ENCODE measurements around the gene CBX7. TPM values are rescaled to one million over a fixed set of nuclear protein-coding genes. Genes with fewer than 3 reads are reported as not detected.
"Not testable (repeated sequence)": the region's sequence is repeated elsewhere in the genome, so short reads cannot be mapped to it uniquely, and the experiment has no call there.

The CBX7 gene
- polyA plus RNA-seq, 1 donor: 15.3 TPM

- H3K4me1 ChIP-seq (ENCODE audit: control insufficient read depth, insufficient read depth, low read length): peaks cover 28% of the 10 kb centered on the region
- peak; percentile 63 to 73 for DNase-seq
- H3K27ac ChIP-seq (ENCODE audit: low read length): peak overlapping the region; percentile 54
- peaks cover 16% of the 10 kb centered on the region for H3K27me3 ChIP-seq (ENCODE audit: control insufficient read depth, insufficient read depth, low read length)
- no CpG with 5 or more reads among the region's 22 CpGs for WGBS (ENCODE audit: insufficient coverage, low lambda C conversion rate)
- no peaks in the 10 kb centered on the region for H3K36me3 ChIP-seq (ENCODE audit: control insufficient read depth, insufficient read depth, low read length)
- H3K9me3 ChIP-seq (ENCODE audit: control insufficient read depth, low read depth, low read length): peaks cover 2% of the 10 kb centered on the region
- no peak overlapping the region for H3K4me3 ChIP-seq (ENCODE audit: low read length)
Measured at GRCh38 chr22:39174498-39175352, 22.2 kb upstream of the CBX7 start.

GRCh38 chr22:39173787-39174497 is 21.5 kb upstream of the CBX7 start:
- H3K36me3 ChIP-seq (ENCODE audit: control insufficient read depth, insufficient read depth, low read length): no peaks in the 10 kb centered on the region
- WGBS (ENCODE audit: insufficient coverage, low lambda C conversion rate): no CpG with 5 or more reads among the region's 11 CpGs
- H3K27ac ChIP-seq (ENCODE audit: low read length): peak overlapping the region; percentile 54
- peaks cover 28% of the 10 kb centered on the region for H3K4me1 ChIP-seq (ENCODE audit: control insufficient read depth, insufficient read depth, low read length)
- no peak for DNase-seq
- H3K27me3 ChIP-seq (ENCODE audit: control insufficient read depth, insufficient read depth, low read length): peaks cover 18% of the 10 kb centered on the region
- no peak overlapping the region for H3K4me3 ChIP-seq (ENCODE audit: low read length)
- H3K9me3 ChIP-seq (ENCODE audit: control insufficient read depth, low read depth, low read length): peaks cover 2% of the 10 kb centered on the region

- Histone ChIP-seq H3K4me3 (ENCODE audit: low read length) (no peak overlapping the region), H3K27ac (ENCODE audit: low read length) (peak overlapping the region; percentile 54), H3K4me1 (ENCODE audit: control insufficient read depth, insufficient read depth, low read length) (peaks cover 28% of the 10 kb centered on the region), H3K36me3 (ENCODE audit: control insufficient read depth, insufficient read depth, low read length) (no peaks in the 10 kb centered on the region), H3K27me3 (ENCODE audit: control insufficient read depth, insufficient read depth, low read length) (peaks cover 20% of the 10 kb centered on the region), H3K9me3 (ENCODE audit: control insufficient read depth, low read depth, low read length) (peaks cover 2% of the 10 kb centered on the region)
- no CpG with 5 or more reads among the region's 16 CpGs for WGBS (ENCODE audit: insufficient coverage, low lambda C conversion rate)
- no peak for DNase-seq
Measured at GRCh38 chr22:39173050-39173706, 20.7 kb upstream of the CBX7 start.

- H3K27ac ChIP-seq (ENCODE audit: low read length); DNase-seq; H3K4me3 ChIP-seq (ENCODE audit: low read length); H3K9me3 ChIP-seq (ENCODE audit: control insufficient read depth, low read depth, low read length); H3K36me3 ChIP-seq (ENCODE audit: control insufficient read depth, insufficient read depth, low read length): not testable (repeated sequence)
- no CpG with 5 or more reads among the region's 11 CpGs for WGBS (ENCODE audit: insufficient coverage, low lambda C conversion rate)
- Histone ChIP-seq H3K27me3 (ENCODE audit: control insufficient read depth, insufficient read depth, low read length) (peaks cover 20% of the 10 kb centered on the region), H3K4me1 (ENCODE audit: control insufficient read depth, insufficient read depth, low read length) (peaks cover 28% of the 10 kb centered on the region)
Measured at GRCh38 chr22:39172265-39173049, 20.0 kb upstream of the CBX7 start.

GRCh38 chr22:39171623-39172264 is 19.3 kb upstream of the CBX7 start:
- peaks cover 28% of the 10 kb centered on the region for H3K4me1 ChIP-seq (ENCODE audit: control insufficient read depth, insufficient read depth, low read length)
- no peak overlapping the region for H3K4me3 ChIP-seq (ENCODE audit: low read length)
- no peaks in the 10 kb centered on the region for H3K36me3 ChIP-seq (ENCODE audit: control insufficient read depth, insufficient read depth, low read length)
- peaks cover 2% of the 10 kb centered on the region for H3K9me3 ChIP-seq (ENCODE audit: control insufficient read depth, low read depth, low read length)
- WGBS (ENCODE audit: insufficient coverage, low lambda C conversion rate): no CpG with 5 or more reads among the region's 17 CpGs
- DNase-seq: no peak
- peaks cover 20% of the 10 kb centered on the region for H3K27me3 ChIP-seq (ENCODE audit: control insufficient read depth, insufficient read depth, low read length)
- no peak overlapping the region for H3K27ac ChIP-seq (ENCODE audit: low read length)

- peaks cover 27% of the 10 kb centered on the region for H3K4me1 ChIP-seq (ENCODE audit: control insufficient read depth, insufficient read depth, low read length)
- peak; percentile 64 to 70 for DNase-seq
- H3K27me3 ChIP-seq (ENCODE audit: control insufficient read depth, insufficient read depth, low read length): peaks cover 16% of the 10 kb centered on the region
- no peaks in the 10 kb centered on the region for H3K36me3 ChIP-seq (ENCODE audit: control insufficient read depth, insufficient read depth, low read length)
- peaks cover 5% of the 10 kb centered on the region for H3K9me3 ChIP-seq (ENCODE audit: control insufficient read depth, low read depth, low read length)
- no peak overlapping the region for H3K4me3 ChIP-seq (ENCODE audit: low read length)
- WGBS (ENCODE audit: insufficient coverage, low lambda C conversion rate): no CpG with 5 or more reads among the region's 28 CpGs
- H3K27ac ChIP-seq (ENCODE audit: low read length): no peak overlapping the region
Measured at GRCh38 chr22:39170825-39171622, 18.5 kb upstream of the CBX7 start.

- WGBS (ENCODE audit: insufficient coverage, low lambda C conversion rate): no CpG with 5 or more reads among the region's 8 CpGs
- H3K4me3 ChIP-seq (ENCODE audit: low read length): no peak overlapping the region
- H3K27me3 ChIP-seq (ENCODE audit: control insufficient read depth, insufficient read depth, low read length): peaks cover 9% of the 10 kb centered on the region
- peaks cover 17% of the 10 kb centered on the region for H3K4me1 ChIP-seq (ENCODE audit: control insufficient read depth, insufficient read depth, low read length)
- no peak for DNase-seq
- peaks cover 8% of the 10 kb centered on the region for H3K9me3 ChIP-seq (ENCODE audit: control insufficient read depth, low read depth, low read length)
- H3K36me3 ChIP-seq (ENCODE audit: control insufficient read depth, insufficient read depth, low read length): no peaks in the 10 kb centered on the region
- H3K27ac ChIP-seq (ENCODE audit: low read length): no peak overlapping the region
Measured at GRCh38 chr22:39169797-39170466, 17.5 kb upstream of the CBX7 start.

- Histone ChIP-seq H3K4me1 (ENCODE audit: control insufficient read depth, insufficient read depth, low read length) (no peaks in the 10 kb centered on the region), H3K4me3 (ENCODE audit: low read length) (no peak overlapping the region), H3K9me3 (ENCODE audit: control insufficient read depth, low read depth, low read length) (peaks cover 7% of the 10 kb centered on the region), H3K27me3 (ENCODE audit: control insufficient read depth, insufficient read depth, low read length) (peaks cover 4% of the 10 kb centered on the region), H3K36me3 (ENCODE audit: control insufficient read depth, insufficient read depth, low read length) (no peaks in the 10 kb centered on the region), H3K27ac (ENCODE audit: low read length) (no peak overlapping the region)
- DNase-seq: no peak
- WGBS (ENCODE audit: insufficient coverage, low lambda C conversion rate): 100% methylated on average over 1 of the region's 5 CpGs
Measured at GRCh38 chr22:39166547-39166946, 14.1 kb upstream of the CBX7 start.

- not testable (repeated sequence) for DNase-seq; H3K27ac ChIP-seq (ENCODE audit: low read length); H3K4me3 ChIP-seq (ENCODE audit: low read length); H3K9me3 ChIP-seq (ENCODE audit: control insufficient read depth, low read depth, low read length); H3K36me3 ChIP-seq (ENCODE audit: control insufficient read depth, insufficient read depth, low read length); H3K4me1 ChIP-seq (ENCODE audit: control insufficient read depth, insufficient read depth, low read length)
- whole genome bisulfite sequencing (ENCODE audit: insufficient coverage, low lambda C conversion rate): 100% methylated on average over 1 of the region's 8 CpGs
- peaks cover 37% of the 10 kb centered on the region for H3K27me3 ChIP-seq (ENCODE audit: control insufficient read depth, insufficient read depth, low read length)
Measured at GRCh38 chr22:39156093-39156492, 3.6 kb upstream of the CBX7 start.
